ENCODE measurements around the gene UNC13D. TPM values are rescaled to one million over a fixed set of nuclear protein-coding genes. Genes with fewer than 3 reads are reported as not detected.

Gene UNC13D
- total RNA-seq, 1 experiment from 2014 or later = 20.2 TPM

- DNase-seq (ENCODE audit: low read depth, low spot score) (no peak), ATAC-seq (peak; percentile 3)
- Histone ChIP-seq H3K9me3 (ENCODE audit: control insufficient read depth in 1 of 2, insufficient read depth in 1 of 2, low read depth in 1 of 2, low read length in 2 of 2) (no peaks in the 10 kb centered on the region), H3K27me3 (ENCODE audit: insufficient read depth, low read length) (no peaks in the 10 kb centered on the region), H2AFZ (ENCODE audit: low read depth, low read length, poor library complexity, severe bottlenecking) (peak overlapping the region; percentile 74), H3K4me1 (ENCODE audit: control insufficient read depth in 1 of 2, insufficient read depth in 2 of 2, low read length in 2 of 2) (peaks cover 40 to 65% of the 10 kb centered on the region in 2 experiments), H3K27ac (ENCODE audit: low read depth, low read length) (peak overlapping the region; percentile 99), H3K9me2 (ENCODE audit: insufficient read depth) (no peaks in the 10 kb centered on the region), H3K36me3 (ENCODE audit: control insufficient read depth in 1 of 2, insufficient read depth in 2 of 2, low read length in 2 of 2) (peaks cover 0 to 5% of the 10 kb centered on the region in 2 experiments; a peak in 1 of 4 replicates), H3K4me3 (replicated peaks in 1 of 2; ENCODE audit: low read depth in 1 of 2, low read length in 2 of 2) (peak overlapping the region; percentile 55 to 71), H3K79me2 (ENCODE audit: insufficient read depth, low read length) (peaks cover 44% of the 10 kb centered on the region), H3K4me2 (ENCODE audit: low read length) (peak overlapping the region; percentile 92), H3K9ac (ENCODE audit: low read length) (peak overlapping the region; percentile 97), H4K20me1 (ENCODE audit: insufficient read depth) (peaks cover 5% of the 10 kb centered on the region; the same call in 1 of the 2 replicates)
- CTCF ChIA-PET = interaction anchor here (0.6 to 1.9 kb wide), 16 partner anchors 8 to 183 kb away, joined by 3 to 20 read pairs (median 6); partner anchors contain the start of genes FBF1, GALK1, ITGB4 and WBP2
- intact Hi-C loops (cut with micrococcal nuclease) = loop anchor here (2.0 kb wide), 1 partner anchor 61 kb away; the partner anchor contains the start of gene UNC13D
- RAD21 ChIA-PET (ENCODE audit: low non-redundant PET in 1 of 2, low total read pairs in 2 of 2, uncharacterized antibody in 2 of 2, unreplicated experiment in 2 of 2) = no interaction called here
- TF ChIP-seq EGR1 (IDR thresholded peaks at IDR 0.05; ENCODE audit: low read depth) = no peak
- no peak for TF ChIP-seq REST (IDR thresholded peaks at IDR 0.05; ENCODE audit: low read depth)
- TF ChIP-seq TCF7L2 (IDR thresholded peaks at IDR 0.05; ENCODE audit: borderline replicate concordance, extremely low read depth, insufficient read depth, insufficient read length) = no peak
- TF ChIP-seq CBX3 (IDR thresholded peaks at IDR 0.05; ENCODE audit: low read depth) = no peak
- TF ChIP-seq POLR2AphosphoS5 (IDR thresholded peaks at IDR 0.05; ENCODE audit: low read depth, low read length) = no peak
- no peak for TF ChIP-seq JUND (IDR thresholded peaks at IDR 0.05)
- no peak for TF ChIP-seq POLR2A (IDR thresholded peaks at IDR 0.05; ENCODE audit: borderline replicate concordance, extremely low read depth, insufficient read depth, insufficient read length)
- no peak for TF ChIP-seq MAX (IDR thresholded peaks at IDR 0.05)
- TF ChIP-seq RAD21 (IDR thresholded peaks at IDR 0.05; ENCODE audit: low read depth) = no peak
- TF ChIP-seq ZNF274 (IDR thresholded peaks at IDR 0.05; ENCODE audit: low read depth, low read length) = no peak
- TF ChIP-seq CTCF (IDR thresholded peaks at IDR 0.05 in 2 of 3, conservative IDR thresholded peaks at IDR 0.05 in 1 of 3; ENCODE audit: borderline replicate concordance in 1 of 3, insufficient read depth in 1 of 3, low read depth in 2 of 3, low read length in 2 of 3) = no peak
- no peak for TF ChIP-seq FOSL1 (IDR thresholded peaks at IDR 0.05; ENCODE audit: low read depth)
- no peak for TF ChIP-seq EZH2 (IDR thresholded peaks at IDR 0.05)
- no peak for TF ChIP-seq ATF3 (IDR thresholded peaks at IDR 0.05)
- TF ChIP-seq, protein P1, sequence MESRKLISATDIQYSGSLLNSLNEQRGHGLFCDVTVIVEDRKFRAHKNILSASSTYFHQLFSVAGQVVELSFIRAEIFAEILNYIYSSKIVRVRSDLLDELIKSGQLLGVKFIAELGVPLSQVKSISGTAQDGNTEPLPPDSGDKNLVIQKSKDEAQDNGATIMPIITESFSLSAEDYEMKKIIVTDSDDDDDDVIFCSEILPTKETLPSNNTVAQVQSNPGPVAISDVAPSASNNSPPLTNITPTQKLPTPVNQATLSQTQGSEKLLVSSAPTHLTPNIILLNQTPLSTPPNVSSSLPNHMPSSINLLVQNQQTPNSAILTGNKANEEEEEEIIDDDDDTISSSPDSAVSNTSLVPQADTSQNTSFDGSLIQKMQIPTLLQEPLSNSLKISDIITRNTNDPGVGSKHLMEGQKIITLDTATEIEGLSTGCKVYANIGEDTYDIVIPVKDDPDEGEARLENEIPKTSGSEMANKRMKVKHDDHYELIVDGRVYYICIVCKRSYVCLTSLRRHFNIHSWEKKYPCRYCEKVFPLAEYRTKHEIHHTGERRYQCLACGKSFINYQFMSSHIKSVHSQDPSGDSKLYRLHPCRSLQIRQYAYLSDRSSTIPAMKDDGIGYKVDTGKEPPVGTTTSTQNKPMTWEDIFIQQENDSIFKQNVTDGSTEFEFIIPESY (IDR thresholded peaks at IDR 0.05; ENCODE audit: extremely low read depth, insufficient replicate concordance, low read length) = no peak
- TF ChIP-seq SP1 (IDR thresholded peaks at IDR 0.05; ENCODE audit: low read depth) = no peak
- TF ChIP-seq ZFX (IDR thresholded peaks at IDR 0.05) = no peak
- TF ChIP-seq SRF (IDR thresholded peaks at IDR 0.05; ENCODE audit: low read depth) = no peak
- TF ChIP-seq YY1 (IDR thresholded peaks at IDR 0.05; ENCODE audit: extremely low read depth, insufficient replicate concordance, low read depth, low read length) = no peak
- no TSS peak for BruUV-seq (replicated peaks)
- POLR2A ChIA-PET = interaction anchor here (0.7 to 1.8 kb wide), 12 partner anchors 9 to 548 kb away, joined by 3 to 8 read pairs (median 4); partner anchors contain the start of genes GALK1 and WBP2
Observed at GRCh38 chr17:75783803-75784472, 60.3 kb downstream of the UNC13D start.
